GM18526 (cell line): ENCODE results near the gene TRIM54.

ENCODE experiments used
- POLR2A ChIP-seq: IDR thresholded peaks from 3 replicates; pipeline ENCODE4 v1.6.1; 2011; ENCODE audit not compliant: insufficient read length; ENCODE audit errors: extremely low read depth

TRIM54 gene

DNA sequence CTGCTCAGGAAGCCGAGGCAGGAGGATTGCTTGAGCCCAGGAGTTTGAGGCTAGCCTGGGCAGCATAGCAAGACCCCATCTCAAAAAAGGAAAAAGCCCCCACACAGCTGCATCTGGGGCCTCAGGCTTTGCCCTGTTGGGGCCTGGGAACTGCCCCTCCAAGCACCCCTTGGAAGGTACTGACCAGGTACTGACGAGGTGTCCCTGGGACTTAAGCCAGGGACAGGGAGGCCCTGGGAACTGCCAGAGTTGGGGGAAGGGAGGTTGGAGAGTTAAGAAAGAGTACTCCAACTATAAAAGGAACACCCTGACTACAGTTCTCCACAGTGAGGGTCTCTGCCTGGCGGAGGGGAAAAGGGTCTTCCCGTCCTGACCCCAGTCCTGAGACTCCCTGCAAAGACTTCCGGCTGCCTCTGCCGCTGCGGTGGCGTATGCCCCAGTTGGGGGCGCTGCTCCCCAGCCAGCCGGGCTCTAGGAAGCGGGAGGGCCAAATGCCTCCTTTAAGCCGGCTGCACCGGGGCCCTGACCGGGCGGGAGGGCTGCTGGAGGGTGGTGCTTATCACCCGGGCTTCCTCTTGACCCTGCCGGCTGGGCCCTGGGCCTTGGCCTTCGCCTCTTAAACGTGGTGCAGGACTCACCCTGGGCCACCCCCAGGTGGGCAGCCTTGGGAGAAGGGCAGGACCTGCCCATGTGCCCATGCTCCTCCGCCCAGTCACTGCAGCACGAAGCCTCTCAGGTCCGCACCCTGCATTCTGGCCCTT, 32.2 kb upstream of the TRIM54 start:
- TF ChIP-seq POLR2A, result no peak

DNA sequence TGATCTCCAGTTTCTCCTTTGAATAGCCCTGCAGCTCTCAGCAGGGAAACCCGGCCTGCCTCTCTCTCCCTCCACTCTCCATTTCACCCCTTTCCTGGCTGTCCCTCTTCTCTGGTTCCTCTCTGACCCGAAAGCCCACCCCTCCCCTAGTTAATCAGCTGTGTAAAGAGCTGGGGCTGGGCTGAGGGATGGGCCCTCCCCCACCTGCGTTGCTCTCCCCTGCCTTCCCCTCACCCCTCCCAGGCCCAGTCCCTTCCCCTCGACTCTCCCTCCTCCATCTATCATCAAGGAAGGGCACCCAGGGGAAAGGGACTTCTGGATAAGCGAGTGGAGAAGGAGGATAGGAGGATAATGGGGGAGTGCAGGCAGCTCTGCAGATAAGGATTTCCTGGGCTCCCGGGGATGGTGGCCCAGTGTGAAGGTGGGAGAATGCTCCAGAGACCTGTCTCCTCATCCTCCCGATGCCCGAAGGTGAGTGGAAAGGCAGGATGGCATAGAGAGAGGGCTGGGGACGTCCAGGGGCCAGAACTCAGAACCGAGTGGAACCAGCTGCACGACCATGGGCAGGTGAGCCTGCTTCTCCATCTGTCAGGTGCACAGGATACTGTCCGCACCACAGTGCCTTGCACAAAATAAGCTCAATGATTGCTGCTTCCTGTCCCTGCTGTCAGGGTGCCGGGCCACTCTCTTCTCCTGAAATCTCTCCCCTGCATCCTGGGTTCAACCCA, 31.4 kb upstream of the TRIM54 start:
- TF ChIP-seq POLR2A, result no peak

DNA sequence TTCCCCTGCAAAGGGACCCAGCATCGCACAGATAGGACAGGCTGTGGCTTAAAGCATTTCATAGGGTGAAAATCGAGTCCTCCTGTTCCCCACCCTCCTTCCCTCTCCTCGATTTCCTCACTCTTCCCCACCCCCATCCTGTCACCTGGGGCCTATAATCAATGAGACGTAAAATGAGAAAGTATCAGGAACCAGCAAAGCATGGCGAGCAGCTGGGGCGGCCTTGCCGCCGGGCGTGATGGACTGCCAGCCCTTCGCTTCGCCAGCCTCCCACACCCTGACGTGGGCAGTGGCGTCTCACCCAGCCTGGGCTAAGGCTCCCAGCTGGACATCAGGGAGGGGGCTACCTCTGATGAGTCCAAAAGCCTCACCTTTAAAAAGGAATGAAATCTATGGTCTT, 30.5 kb upstream of the TRIM54 start:
- no peak for TF ChIP-seq POLR2A

DNA sequence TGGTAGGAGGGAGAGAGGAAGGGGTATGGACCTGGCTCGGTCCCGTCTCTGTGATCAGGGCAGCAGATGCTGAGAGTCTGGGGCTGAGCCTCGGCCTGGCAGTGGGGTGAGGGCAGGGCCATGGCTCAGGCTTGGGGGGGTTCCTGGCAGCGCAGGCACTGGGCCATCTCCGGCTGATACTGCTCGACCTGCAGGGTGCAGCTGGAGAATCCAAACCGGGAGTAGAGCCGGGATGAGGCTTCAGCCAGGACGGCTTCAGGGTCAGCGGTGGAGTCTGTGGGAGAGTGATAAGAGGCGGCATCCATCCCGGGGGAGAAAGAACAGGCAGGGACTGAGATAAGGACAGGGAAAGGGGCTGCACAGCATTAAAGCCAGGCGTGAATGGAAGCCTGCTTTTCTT, 27.0 kb upstream of the TRIM54 start:
- no peak for TF ChIP-seq POLR2A

DNA sequence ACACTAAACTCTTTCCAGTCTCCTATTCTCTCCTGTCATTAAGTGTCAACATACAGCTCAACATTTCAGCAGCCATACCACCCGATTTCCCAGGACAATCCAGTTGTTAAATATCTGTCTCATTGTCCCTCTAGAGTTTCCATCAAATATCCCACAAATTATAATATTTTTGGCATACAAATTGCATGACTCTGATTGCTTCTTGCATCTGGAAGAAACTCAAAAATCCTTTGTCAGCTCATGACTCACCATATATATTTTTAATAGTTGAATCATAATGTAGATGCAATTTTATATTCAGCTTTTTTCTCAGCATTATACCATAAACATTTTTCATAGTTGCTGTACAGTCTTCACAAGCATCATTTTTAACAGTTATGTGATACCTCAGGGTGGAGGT, 26.6 kb upstream of the TRIM54 start:
- TF ChIP-seq POLR2A, result no peak

DNA sequence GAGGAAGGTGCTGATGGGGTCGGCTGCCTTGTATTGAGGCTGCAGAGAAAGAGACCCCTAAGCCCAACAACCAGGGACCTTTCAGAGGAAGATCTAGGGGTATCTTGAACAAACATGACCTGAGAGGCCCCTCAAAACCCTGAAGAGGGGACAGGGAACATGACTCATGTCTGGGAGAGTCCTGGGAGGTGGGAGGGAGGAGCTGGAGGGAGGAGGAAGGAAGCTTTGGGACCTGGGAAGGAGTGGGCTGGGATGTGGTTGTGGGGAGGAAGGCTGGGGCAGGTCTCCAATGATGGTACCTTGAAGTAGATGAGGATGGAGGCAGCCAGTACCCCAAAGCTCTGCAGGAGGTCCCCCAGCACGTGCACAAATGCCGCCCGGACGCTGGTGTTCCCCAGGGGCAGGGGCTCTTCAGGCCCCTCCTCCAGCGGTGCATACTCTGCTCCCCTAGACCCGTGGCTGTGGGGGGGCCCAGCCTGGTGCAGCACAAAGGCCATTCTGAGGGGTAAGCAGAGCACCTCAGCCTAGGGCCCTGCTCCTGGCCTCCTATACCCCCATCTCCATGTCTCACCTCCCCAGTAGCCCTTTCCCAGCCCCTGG, 25.3 kb upstream of the TRIM54 start:
- no peak for TF ChIP-seq POLR2A

DNA sequence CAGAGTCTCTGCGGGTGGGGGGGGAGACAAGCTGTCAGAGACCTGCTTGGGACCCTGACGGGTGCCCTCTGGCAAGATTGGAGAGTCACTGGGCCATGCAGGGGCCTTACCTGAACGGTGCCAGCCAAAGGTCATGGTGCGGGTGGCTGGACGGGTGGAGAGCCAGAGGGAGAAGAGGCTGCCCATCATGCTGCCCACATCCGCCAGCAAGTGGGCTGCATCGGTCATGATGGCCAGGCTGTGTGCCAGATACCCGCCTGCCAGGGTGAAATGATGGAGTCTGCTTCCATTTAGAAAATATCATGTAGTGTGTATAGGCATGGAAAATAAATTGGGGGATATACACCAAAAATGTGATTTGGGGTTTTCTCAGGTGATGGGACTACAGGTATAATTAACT, 24.2 kb upstream of the TRIM54 start:
- TF ChIP-seq POLR2A, result no peak

DNA sequence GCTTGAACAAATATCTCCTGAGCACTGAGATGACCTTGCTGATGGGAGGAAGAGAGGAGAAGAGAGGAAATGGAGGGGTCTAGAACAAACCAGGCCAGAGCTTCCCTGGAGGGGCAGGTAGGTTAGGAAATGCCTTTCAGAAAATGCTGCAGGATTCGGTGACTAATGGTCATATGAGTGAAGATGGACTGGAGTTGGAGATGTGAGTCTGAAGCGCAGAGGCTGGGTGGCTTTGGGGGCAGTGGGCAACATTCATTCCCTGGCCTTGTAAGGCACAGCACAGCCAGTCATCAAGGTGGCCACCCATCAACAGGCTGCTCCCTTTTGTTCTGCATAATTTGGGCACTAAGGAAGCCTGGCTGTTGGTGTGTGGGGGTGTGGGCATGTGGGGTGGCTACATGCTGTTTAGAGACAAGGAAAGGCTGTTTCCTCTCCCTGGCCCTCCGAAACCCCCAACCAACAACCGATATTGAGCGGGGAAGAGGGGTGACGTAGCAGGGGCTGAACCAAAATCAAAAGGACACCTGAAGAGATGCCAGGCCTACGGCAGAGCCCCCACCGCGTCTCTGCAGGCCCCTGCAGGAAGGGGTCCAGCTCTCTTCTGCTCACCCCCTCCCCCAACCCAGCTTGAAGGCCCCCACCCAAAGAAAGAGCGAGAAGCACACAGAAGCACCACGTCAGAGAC, 20.8 kb upstream of the TRIM54 start:
- TF ChIP-seq POLR2A, result no peak

DNA sequence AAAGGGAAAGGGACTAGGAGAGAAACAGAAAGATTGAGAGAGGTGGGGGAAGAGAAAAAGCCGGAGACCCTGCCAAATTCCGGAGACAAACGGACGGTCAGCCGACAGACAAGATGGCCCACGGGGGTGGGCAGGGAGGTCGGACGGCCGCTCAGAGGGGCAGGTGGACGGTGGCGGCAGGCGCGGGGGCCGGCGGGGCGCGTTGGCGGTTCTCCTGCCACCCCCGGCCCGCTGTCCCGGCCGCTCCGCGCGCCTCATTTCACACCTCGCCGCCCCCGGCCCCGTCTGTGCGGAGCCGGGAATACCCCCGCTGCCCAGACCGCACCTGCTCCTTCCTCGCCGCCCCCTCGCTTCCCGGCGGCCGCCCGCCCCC, 20.3 kb upstream of the TRIM54 start:
- TF ChIP-seq POLR2A, result no peak

DNA sequence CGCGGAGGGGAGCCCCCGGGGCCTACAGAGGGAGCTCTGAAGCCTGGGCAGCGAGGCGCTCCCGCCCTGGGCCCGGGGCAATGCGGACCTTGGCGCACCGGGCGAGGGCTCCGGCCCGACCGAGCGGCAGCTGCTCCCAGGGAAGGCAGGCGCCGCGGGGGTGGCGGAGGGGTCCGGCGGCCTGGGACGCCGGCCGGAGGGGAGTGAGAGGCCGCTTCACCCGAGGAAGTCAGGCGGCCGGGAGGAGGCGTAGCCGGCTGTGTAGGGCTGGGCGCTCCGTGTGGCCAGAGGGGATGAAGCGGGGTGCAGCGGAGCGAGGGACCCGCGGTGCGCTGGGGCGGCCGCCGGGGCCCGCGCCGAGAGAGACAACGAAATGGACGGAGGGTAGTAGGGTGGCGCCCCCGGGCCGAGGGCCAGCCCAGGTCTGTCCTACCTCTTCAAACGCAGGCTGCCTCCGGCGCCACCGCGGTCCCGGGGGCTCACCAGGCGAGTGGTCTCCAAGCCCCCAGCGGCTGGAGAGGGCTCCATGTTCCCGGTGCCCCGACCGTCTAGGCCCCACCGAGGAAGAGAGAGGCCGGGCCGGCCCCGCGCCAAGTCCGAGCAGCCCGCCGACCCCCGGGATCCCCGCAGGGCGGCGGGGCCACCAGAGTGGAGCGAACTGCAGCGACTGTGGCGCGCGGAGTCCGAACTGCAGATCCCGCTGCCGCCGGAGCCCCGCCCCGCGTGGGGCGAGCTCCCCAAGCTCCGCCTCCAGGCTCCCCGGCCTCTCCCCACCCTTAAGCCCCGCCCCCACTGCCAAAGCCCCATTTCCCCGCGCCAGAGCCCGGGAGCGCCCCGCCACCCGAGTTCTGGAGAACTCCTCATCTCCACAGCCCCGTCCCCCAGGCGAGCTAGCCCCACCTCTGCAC, 19.6 kb upstream of the TRIM54 start, which contains the start of gene SLC30A3:
SLC30A3 (minus strand) TSS at position 669 of the 908 bp plus-strand sequence; CDS start at position 528, 141 bp downstream.
- no peak for TF ChIP-seq POLR2A

DNA sequence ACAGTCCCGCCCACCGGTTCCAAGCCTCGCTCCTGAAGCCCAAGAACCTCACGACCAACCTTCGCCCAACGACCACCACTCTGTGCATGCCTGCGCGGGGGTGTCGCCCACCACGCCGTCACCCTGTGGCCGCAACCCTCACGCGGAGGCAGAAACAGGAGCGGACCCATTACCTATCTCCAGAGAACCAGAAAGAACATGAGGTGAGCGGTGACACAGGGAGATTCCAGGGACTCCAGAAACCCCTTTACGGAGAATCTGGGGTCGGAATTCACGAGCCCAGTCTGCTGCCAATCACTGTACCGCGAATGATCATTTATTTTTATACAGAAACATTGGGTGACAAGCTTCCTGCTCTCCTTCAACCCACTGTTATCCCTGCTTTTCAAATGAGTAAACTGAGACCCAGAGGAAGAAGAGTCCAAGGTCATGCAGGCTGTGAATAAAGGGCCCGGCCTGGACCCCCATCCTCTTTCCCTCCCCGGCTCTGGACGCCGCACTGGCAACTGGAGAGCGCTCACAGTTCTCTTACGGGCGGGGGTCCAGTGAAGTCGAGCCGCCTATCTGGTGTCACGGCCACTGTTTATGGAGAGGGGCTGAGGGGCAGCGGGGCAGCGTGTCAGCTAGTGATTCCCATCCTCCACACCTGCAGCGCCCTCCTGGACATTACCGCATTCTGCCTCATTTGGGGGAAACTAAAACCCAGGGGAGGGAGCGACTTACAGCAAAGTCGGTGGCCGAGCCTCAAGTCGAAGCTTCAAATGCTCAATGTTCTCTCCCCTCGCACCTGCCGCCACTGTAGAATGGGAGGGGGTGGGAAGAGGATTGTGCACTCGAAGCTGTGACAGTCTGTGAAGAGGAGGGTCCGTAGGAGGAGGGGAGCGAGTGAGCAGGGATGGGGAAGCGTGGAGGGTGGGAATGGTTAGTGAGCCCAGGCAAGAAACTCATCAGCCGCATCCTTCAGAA, 18.7 kb upstream of the TRIM54 start:
- no peak for TF ChIP-seq POLR2A

DNA sequence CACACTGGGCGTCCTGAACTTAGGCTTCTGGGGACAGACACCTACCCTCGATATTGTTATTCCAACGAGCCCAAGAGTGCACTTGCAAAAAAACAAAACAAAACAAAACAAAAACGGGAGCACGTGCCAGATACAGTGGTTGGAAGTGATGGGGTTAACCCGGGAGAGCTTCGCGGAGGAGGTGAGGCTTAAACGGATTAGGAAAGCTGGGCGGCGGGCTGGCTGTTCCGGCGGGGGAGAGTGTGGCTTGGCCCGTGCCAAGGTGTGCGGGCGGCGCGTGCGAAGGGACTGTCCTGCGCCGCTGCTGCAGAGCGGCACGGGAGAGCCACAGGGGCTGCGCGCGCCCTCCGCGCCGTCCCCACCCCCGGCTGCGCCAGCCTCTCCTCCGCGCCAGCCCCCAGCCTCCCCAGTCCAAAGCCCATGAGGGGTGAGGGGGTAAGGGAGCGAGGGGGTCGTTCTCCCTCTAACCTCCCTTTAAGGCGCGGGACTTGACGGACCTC, 17.9 kb upstream of the TRIM54 start:
- no peak for TF ChIP-seq POLR2A
